ENCODE measurements around the gene IMP4. TPM values are rescaled to one million over a fixed set of nuclear protein-coding genes. Genes with fewer than 3 reads are reported as not detected.

Gene IMP4
- total and polyA plus RNA-seq, 2 of the 4 experiments (the other 2 are of a cell fraction) = 154 to 169 TPM

DNA sequence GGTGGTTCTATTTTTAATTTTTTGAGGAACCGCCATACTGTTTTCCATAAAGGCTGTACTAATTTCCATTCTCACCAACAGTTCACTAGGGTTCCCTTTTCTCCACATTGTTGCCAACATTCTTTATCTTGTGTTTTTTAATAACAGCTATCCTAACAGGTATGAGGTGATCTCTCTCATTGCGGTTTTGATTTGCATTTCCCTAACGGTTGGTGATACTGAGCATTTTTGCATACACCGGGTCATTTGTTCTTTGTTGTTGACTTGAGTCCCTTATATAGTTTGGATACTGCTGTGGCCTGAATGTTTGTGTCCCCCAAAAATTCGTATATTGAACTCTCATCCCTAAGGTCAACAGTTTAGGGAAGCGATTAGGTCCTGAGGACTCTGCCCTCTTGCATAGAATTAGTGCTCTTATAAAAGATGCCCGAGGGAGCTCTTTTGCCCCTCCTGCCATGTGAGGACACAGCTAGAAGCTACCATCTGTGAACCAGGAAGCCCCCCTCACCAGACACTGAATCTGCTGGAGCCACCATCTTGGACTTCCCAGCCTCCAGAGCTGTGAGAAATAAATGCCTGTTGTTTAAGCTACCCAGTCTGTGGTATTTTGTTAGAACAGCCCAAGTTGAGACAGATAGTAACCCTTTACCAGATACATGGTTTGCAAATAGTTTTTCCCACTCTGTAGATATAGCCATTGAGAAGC, 4.7 kb downstream of the IMP4 start:
- Histone ChIP-seq H2BK120ac (ENCODE audit: low read depth, low read length) (no peak overlapping the region), H3K4ac (ENCODE audit: low read depth, low read length) (no peak overlapping the region), H2AK9ac (replicated peaks; ENCODE audit: low read depth, low read length, poor library complexity) (no peak overlapping the region), H2BK5ac (ENCODE audit: low read depth, low read length, poor library complexity, severe bottlenecking) (no peak overlapping the region), H4K5ac (ENCODE audit: low read depth, low read length) (no peak overlapping the region), H3K23ac (ENCODE audit: low read depth, low read length) (no peak overlapping the region), H3K36me3 (ENCODE audit: control insufficient read depth, insufficient read depth, low read length) (peaks cover 34% of the 10 kb centered on the region), H3K18ac (ENCODE audit: low read depth, low read length) (no peak overlapping the region), H3K27me3 (ENCODE audit: control insufficient read depth, insufficient read depth, low read length) (no peaks in the 10 kb centered on the region), H4K8ac (ENCODE audit: low read depth in 2 of 2, low read length in 2 of 2) (no peak overlapping the region), H2BK15ac (ENCODE audit: low read depth, low read length) (no peak overlapping the region), H3K4me3 (ENCODE audit: insufficient read depth, low read depth, low read length) (no peak overlapping the region), H3K79me1 (ENCODE audit: low read depth in 1 of 2, low read length in 2 of 2) (peaks cover 16 to 26% of the 10 kb centered on the region in 2 experiments; a peak in 2 of 4 replicates), H3K56ac (ENCODE audit: extremely low read depth, insufficient read depth, low read length) (no peak overlapping the region), H3K4me1 (ENCODE audit: control insufficient read depth, insufficient read depth, low read length) (peaks cover 2% of the 10 kb centered on the region; the same call in 1 of the 2 replicates), H3K9ac (ENCODE audit: low read depth, low read length) (no peak overlapping the region), H3K27ac (ENCODE audit: insufficient read depth, low read length) (no peak overlapping the region), H3K9me3 (ENCODE audit: control insufficient read depth, insufficient read depth, low read length) (no peaks in the 10 kb centered on the region), H2AFZ (replicated peaks; ENCODE audit: low read length, poor library complexity) (no peak overlapping the region), H4K91ac (ENCODE audit: insufficient read depth, low read depth, low read length) (no peak overlapping the region), H4K20me1 (ENCODE audit: insufficient read depth, low read length) (peaks cover 4% of the 10 kb centered on the region; the same call in 1 of the 2 replicates), H3K14ac (replicated peaks; ENCODE audit: low read depth, low read length) (no peak overlapping the region), H3K4me2 (ENCODE audit: low read depth, low read length) (no peak overlapping the region), H2BK20ac (ENCODE audit: low read depth, low read length) (no peak overlapping the region), H2AK5ac (ENCODE audit: low read depth, low read length) (no peak overlapping the region), H3K9me1 (ENCODE audit: insufficient read depth, low read length) (no peaks in the 10 kb centered on the region)
- dilution Hi-C loops (cut with HindIII; ENCODE audit: low sequenced_read_pairs, unreplicated experiment) (no loop called here), intact Hi-C loops (cut with micrococcal nuclease) (no loop called here), in situ Hi-C loops (cut with MboI; ENCODE audit: low sequenced_read_pairs) (no loop called here)
- BruUV-seq (replicated peaks) = no TSS peak
- DNase-seq (no peak), ATAC-seq (ENCODE audit: low read depth) (no peak)
- TF ChIP-seq NFE2L2 (IDR thresholded peaks at IDR 0.05; ENCODE audit: low read depth, low read length) = no peak
- no peak for TF ChIP-seq FOS (IDR thresholded peaks at IDR 0.05; ENCODE audit: low read depth, low read length)
- TF ChIP-seq SMC3 (IDR thresholded peaks at IDR 0.05; ENCODE audit: low read depth, low read length) = no peak
- TF ChIP-seq, protein P1, sequence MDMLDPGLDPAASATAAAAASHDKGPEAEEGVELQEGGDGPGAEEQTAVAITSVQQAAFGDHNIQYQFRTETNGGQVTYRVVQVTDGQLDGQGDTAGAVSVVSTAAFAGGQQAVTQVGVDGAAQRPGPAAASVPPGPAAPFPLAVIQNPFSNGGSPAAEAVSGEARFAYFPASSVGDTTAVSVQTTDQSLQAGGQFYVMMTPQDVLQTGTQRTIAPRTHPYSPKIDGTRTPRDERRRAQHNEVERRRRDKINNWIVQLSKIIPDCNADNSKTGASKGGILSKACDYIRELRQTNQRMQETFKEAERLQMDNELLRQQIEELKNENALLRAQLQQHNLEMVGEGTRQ (IDR thresholded peaks at IDR 0.05; ENCODE audit: low read depth, low read length) = no peak
- TF ChIP-seq CEBPB (IDR thresholded peaks at IDR 0.05; ENCODE audit: low read depth, low read length) = no peak
- TF ChIP-seq CHD1 (IDR thresholded peaks at IDR 0.05; ENCODE audit: low read depth, low read length) = no peak
- TF ChIP-seq, protein P2, sequence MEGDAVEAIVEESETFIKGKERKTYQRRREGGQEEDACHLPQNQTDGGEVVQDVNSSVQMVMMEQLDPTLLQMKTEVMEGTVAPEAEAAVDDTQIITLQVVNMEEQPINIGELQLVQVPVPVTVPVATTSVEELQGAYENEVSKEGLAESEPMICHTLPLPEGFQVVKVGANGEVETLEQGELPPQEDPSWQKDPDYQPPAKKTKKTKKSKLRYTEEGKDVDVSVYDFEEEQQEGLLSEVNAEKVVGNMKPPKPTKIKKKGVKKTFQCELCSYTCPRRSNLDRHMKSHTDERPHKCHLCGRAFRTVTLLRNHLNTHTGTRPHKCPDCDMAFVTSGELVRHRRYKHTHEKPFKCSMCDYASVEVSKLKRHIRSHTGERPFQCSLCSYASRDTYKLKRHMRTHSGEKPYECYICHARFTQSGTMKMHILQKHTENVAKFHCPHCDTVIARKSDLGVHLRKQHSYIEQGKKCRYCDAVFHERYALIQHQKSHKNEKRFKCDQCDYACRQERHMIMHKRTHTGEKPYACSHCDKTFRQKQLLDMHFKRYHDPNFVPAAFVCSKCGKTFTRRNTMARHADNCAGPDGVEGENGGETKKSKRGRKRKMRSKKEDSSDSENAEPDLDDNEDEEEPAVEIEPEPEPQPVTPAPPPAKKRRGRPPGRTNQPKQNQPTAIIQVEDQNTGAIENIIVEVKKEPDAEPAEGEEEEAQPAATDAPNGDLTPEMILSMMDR (conservative IDR thresholded peaks at IDR 0.05; ENCODE audit: low read depth, low read length) = no peak
- TF ChIP-seq MAZ (IDR thresholded peaks at IDR 0.05; ENCODE audit: borderline replicate concordance, low read depth, low read length) = no peak
- TF ChIP-seq MAFK (IDR thresholded peaks at IDR 0.05; ENCODE audit: low read depth, low read length) = no peak
- no peak for TF ChIP-seq POLR2A (IDR thresholded peaks at IDR 0.05; ENCODE audit: low read depth, low read length)
- CTCF ChIA-PET = no interaction called here
- no CpG with 5 or more reads among the region's 7 CpGs for WGBS, 2 experiments (ENCODE audit: extremely low coverage in 2 of 2, insufficient read length in 1 of 2)
- POLR2A ChIA-PET (ENCODE audit: unreplicated experiment) = no interaction called here
